ENCODE measurements around the gene NSUN6.
A peak's percentile ranks its signal among the peaks of the same experiment; 100 is the strongest.

Gene NSUN6, protein sequence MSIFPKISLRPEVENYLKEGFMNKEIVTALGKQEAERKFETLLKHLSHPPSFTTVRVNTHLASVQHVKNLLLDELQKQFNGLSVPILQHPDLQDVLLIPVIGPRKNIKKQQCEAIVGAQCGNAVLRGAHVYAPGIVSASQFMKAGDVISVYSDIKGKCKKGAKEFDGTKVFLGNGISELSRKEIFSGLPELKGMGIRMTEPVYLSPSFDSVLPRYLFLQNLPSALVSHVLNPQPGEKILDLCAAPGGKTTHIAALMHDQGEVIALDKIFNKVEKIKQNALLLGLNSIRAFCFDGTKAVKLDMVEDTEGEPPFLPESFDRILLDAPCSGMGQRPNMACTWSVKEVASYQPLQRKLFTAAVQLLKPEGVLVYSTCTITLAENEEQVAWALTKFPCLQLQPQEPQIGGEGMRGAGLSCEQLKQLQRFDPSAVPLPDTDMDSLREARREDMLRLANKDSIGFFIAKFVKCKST
- 25.7 to 49.1 (median 43.1) reads per million in 4 donors for total RNA-seq

DNA sequence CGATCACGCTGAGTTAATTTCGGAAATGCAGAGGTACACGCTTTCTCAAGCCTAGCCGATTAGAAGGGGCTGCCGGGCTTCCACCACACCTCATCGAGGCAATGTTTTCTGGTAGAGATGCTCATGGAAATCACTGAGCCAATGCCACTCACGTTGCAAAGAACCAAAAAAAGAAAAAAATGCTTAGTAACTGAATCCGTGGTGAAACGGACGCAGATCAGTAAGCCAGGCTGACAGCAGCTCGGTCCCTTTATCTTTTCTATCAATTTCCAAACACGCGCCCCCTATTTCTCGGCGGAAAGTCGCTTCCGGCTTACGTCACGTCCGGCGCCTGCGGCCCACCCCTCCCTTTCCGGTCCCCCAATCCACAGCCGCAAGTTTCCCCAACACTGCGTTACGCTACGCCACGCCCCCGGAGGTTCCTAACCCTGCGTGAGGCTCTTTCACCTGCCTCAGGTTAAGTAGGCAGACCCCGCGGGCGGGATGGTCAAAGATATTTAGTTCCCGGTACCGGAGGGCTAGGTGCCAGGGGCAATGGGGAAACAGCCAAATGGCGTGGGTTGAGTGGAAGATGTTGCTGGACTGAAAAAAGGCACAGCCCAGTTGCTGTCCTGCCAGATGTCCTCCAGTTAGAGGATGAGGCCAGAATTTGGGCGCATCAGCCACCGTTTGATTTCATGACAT is at the start of gene NSUN6:
Gene NSUN6, minus strand, starts transcription at position 264 of the 684 bp plus-strand sequence. CDS start 384 bp downstream, outside the sequence.
- DNase-seq = peak; percentile 86 to 95 (median 90)

DNA sequence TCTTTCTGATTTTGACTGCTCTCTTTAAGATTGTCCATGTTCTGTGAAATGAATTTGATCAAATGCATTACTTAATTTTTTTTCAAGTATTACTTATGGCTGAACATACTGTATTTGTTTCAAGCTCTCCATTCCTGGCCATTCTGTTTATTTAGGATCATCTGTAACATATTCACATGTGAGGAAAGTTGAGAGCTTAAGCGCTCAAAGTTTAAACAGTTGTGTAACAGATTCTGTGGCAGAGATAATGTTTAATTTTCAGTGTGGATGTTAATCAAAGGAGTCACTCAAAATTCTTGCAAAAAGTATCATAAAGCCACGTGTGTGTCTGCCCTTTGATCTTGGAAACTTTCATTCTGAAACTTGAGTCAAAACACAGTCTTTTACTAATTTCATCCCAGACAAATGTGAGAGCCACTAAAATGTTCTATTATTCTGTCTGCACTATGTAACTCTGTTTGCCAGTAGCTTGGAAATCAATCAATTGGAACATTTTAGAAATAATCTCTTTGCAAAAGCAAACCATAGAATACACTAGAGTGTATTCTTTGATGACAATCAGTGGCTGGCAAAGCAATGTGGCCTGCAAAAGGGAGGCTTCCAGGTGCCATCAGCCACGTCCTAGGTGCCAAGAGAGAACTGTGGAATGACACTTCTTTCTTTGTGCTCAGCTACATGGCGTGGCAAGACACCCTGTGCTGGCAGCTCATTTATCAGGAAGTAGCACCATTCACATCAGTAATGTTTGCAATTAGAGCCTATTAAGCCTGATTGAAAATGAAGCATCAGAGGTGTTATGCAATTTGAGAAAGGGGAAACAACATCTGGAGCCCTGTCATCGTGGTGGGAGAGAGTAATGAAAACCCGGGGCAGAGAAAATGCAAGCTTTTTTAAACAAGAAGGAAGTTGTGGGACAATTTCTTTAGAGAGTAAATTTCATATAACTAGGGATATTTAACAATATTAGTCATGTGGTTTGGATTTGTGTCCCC is 48.8 kb upstream of the NSUN6 start:
- no peak for DNase-seq

DNA sequence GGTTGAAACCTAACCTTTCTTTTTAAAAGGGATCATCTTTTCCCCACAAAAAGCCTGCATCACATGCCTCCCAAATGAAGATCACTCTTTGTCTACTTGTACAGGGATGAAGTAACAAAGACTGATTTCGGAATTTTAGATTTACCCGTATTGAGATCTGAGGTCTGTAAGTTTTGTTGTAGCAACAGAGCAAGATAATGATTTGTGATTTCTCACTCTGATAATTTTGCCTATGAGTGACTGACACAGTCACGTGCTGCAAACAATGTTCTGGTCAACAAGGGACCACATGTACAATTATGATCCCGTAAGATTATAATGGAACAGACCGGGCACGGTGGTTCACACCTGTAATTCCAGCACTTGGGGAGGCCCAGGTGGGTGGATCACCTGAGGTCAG is 39.2 kb upstream of the NSUN6 start:
- DNase-seq = no peak

DNA sequence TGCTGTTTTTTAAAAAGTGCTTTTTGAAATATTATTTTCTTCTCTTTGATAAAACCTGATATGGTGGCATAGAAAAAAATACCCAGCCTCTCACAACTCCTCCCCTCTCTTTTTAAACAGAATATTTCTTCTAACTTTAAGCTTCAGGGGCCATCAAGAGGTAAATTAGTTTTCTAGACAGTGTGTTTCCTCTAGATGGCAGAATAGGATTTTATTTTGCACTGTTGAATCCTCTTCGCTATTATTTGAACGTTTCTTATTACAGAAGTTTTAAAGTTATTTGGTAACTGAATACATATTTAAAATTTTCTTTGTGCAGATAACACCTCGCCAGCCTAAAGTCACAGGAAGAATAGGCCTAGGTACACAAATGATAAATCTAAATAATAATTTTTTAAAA is 38.1 kb upstream of the NSUN6 start:
- DNase-seq = no peak

DNA sequence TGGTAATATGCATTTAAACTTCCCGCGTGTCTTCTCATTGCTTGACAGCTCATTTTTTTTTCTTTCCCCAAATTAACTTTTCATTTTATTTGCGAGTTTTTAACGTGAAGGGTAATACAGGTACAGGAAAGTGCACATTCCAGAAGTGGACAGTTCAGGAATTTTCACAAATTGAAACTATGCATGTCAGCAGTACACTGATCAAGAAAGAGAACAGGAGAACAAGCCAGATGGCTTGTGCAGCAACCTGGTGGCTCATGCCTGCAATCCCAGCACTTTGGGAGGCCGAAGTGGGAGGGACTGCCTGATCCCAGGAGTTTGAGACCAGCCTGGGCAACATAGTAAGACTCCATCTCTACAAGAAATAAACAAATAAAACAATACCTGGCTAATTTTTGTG is 36.3 kb upstream of the NSUN6 start:
- no peak for DNase-seq

DNA sequence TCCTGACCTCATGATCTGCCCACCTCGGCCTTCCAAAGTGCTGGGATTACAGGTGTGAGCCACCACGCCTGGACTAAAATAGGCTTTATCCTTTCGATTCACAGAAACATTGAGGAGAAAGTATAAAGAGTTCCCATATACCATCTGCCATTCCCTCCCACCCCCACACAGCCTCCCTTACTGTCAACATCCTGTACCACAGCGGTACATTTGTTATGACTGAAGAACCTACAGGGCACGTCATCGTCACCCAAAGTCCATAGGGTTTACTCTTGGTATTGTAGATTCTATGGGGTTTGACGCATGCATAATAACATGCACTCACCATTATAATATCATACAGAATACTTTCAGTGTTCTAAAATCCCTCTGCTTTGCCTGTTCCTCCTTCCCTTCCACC is 35.8 kb upstream of the NSUN6 start:
- no peak for DNase-seq

DNA sequence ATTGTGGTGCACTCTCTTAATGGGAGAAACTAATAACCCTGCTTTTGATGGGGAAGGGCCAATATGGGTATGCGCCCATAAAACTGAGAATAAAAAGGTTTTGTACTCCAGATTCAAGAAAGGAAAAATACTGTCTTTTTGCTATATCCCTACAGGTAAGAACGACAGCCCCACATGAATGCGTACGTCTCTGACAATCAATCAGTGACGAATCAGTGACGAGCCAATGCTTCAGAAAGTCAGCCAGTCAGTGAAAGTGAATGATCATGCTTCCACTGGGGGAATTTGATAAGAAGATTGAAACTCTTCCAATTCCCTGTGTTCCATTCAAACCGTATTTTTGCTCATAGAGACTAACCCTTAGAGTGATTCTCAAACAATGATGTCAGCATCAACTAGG is 34.2 kb upstream of the NSUN6 start:
- no peak for DNase-seq

DNA sequence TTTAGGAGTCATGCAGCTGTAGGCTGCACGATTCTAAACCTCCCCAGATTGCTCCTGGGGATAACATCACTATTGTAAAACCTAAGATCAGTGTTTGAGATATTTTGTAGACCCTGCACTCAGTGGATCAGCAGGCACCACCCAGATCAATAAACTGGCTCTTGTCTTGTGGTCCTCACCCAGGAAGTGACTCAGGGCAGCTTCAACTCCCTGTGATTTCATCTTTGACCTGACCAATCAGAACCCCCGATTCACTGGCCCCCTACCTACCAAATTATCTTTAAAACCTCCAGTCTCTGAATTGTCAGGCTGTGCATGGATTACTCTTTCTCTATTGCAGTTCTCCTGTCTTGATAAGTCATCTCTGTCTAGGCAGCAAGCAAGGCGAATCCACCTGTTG is 33.6 kb upstream of the NSUN6 start:
- no peak for DNase-seq

DNA sequence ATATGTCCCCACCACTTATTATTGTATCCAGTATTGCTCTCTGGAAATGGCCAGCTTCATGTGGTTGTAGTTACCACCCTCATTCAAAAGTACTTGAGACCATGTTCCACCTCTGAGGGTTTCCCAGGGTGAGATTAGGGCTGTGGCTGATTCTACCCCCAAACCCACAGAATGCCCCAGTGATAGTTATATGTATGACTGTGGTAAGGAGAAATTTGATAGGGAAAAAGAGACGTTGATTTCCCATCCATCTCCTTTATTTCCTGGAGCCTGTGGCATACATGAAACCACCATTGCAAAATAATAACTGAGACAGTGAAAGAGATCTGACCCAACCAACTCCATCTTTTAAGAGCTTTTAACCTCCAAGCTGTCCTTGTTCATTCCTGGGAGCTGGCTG is 33.0 kb upstream of the NSUN6 start:
- no peak for DNase-seq

DNA sequence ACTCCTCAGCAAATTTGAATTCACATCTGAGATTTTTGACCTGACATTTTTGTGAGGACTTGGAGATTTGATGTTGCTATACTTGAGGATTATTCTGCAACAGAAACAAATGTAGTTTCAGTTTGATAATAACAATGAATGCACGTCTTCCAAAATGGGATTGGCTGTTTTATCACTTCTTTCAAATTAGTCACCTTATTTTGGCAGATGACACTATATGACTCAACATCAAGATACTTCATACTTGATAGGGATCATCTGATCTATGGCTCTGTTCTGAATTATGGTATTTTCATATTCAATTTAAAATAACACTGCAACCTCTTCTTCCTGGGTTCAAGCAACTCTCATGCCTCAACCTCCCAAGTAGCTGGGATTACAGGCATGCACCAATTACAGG is 32.0 kb upstream of the NSUN6 start:
- DNase-seq = no peak

DNA sequence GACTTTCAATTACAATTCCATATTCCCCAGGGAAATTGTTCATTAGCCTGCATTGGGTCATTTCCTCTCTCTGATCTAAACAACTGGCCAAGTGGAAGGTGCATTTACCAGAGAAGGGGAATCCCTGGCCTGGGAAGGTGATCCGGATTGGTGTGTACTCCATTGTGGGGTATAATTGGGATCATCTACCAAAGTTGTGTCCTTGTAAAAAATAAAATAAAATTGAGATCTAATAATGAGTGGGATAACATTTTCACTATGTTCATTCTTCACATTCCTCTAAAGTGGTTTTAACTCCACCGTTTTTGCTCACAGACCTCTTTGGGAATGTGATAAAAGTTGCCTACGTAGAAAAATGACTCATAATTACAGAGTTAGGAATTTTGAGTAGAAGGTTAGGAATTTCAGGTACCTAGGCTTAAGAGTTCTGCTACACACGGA is 30.6 kb upstream of the NSUN6 start:
- no peak for DNase-seq

DNA sequence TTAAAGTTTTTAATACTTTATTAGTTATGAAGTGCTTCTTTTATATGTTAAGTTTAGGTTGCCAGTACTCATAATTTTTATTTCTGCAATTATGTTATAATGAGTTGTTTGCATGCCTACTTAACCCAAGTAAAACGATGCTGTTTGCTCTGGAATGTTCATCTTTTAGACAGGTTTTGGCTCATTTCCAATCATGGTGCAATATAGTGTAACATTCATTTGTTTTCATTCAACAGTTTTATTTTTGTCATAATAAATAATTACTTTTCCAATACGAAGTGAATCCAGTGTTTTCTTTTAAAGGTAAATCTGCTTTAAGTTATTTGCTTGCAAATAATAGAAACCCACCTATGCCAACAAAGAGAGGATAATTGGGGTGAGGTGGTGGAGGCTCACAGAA is 30.0 kb upstream of the NSUN6 start:
- no peak for DNase-seq

DNA sequence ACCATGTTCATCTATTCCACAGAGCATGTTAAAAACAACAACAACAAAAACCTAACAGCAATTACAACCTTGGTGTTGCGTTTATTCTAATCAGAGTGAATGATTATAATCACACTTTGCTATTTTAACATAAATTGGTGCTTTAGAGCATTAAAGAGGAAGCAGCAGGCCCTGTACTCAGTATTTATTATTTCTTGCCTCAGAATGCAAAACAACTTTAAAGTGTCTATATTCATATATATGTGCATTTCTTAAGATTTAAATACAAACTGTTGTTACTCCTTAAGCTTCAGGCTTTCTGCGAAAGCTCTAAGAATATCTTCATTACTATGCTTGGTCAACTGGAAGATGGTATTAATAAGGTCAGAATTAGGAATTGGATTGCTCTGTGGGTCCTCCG is 29.4 kb upstream of the NSUN6 start:
- no peak for DNase-seq

DNA sequence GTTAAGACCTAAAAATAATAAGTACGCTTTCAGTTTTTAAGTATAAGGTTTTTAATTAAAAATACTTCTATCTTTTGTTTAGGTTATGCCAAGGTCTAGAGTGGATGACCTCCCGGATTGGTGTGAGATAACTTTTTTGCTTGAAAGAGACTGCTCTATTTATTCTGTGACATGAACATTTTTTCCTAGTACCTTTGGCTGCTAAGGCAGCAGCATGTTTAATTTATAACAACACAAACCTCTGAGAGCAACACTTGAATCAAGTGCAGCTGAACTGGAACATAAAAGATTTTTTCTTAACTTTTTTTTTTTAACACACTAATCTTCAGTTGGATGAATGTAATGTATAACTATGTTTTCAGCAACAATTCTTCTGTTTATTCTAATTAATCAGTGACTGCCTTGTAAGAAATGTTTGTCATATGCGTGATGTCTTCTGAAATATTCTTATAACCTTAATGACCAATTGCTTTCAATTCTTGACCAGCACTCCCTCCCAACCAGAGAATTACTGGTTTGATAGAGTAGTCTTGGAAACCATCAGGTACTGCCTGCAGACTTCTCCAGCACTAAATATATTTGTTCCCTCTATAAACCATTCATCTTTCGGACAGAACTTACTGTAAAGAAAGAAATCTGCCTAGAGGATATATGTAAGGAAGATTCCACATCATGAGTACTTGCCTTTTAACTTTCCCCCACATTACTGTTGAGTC is 23.9 kb upstream of the NSUN6 start:
- no peak for DNase-seq

DNA sequence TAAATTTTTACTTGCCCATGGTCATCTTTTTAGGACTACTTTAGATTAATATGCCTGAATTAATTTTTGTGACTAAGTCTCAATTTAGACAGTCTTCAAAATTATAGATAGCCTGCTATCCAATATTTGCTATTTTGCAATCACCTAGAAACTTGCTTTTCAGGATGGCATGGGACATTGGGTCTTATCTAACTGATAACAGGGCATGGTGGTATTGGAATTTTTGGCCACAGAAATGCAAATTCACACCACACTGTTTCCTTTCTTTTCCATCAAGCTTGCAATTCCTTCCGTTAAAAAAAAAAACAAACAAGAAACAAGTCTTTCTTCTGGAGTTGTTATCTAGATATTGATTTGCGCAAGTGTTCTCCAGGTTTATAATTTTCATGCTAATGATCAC is 16.6 kb upstream of the NSUN6 start:
- no peak for DNase-seq

DNA sequence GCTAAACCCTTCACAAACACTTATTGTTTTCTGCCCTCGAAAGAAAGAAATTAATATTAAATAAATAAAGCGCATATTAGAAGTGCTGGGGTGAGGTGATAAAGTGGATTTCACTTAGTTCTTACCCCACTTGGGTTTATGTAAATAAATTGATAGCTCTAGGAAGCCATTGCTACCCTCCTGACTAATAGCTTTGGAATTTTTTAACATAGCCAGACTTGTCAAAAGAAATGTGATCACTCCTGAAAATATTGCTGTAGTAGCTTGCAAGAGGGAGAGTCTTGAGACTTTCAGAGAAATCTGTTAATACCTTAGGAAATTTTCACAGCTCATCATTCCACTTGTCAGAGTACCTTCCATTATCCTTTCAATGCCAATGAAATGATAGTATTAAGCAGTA is 15.4 kb upstream of the NSUN6 start:
- no peak for DNase-seq

DNA sequence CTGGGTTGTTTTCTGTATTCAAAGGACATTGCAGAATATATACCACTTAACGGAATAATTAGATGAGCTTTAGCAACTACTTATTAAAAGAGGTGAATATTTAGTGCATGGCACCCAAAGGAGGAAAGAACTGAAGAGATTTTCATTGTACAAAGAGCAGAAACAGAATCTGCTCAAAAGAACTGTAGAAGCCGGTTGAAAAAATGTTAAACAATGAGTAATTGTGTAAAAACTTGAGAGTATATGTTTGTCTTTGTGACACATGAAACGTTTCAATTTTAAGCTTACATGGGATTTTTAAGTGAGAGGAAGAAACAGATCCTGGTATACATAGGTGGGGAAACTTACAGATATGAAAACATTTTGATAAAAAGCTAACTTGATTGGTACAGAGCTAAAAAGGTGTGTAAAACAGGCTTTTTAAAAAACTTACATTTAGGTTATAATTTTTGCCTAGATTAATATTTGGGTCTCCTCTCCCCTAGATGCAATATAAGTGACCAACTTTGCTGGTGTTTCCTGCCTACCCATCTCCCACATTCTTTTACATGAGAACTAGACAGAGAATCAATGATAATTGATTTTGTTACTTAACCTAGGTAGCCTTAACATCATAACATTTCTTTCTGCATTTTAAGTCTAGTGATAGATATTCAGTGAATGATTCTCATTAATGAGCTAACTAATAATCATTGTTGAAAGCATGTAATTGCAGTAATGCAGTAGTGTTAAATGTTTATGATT is 14.6 kb upstream of the NSUN6 start:
- DNase-seq = no peak

DNA sequence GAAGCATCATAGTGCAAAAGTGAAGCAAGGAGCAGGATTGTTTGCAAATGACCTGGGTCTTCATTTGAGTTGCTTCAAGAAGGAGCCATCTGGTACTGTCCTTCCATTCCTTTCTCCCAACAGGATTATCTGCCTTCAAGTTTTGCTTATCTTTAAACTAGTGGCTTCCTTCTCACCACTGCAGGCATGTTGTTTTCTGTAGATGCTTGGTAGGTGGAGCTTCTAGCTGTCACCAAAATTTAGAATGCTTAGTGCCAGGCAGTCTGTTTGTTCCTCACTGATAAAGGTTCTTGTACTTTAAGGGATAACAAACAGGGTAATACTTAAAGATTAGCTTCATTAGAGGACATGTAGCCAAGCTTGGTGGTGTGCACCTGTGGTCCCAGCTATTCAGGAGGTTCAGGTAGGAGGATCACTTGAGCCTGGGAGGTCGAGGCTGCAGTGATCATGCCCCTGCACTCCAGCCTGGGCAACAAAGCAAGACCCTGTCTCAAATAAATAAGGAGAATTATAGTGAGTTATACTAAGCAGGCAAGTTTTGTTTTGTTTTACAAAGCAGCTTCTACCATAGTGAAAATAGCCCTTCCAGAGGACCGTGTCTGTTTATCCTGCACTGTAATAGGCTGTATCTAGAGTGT is 13.6 kb upstream of the NSUN6 start:
- no peak for DNase-seq

DNA sequence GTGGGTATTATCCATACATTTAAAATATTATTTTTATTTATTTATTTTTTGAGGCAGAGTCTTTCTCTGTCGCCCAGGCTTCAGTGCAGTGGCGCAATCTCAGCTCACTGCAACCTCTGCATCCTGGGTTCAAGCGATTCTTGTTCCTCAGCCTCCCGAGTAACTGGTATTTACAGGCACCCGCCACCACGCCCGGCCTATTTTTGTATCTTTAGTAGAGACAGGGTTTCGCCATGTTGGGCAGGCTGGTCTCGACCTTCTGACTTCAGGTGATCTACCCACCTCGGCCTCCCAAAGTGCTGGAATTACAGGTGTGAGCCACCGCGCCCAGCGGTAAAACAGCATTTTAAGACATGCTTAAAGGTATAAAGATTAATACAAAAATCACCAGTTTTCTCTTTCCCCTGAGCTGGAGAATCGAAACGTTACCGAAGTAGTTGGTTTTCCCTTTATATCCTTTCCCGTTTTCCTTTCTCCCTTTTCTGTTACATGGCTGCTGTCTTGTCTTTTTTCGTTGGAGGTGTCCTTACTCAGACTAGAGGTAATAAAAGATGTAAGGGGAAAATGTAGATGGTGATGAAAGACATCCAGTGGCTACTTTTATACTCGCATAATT is 9.5 kb upstream of the NSUN6 start:
- DNase-seq = no peak

DNA sequence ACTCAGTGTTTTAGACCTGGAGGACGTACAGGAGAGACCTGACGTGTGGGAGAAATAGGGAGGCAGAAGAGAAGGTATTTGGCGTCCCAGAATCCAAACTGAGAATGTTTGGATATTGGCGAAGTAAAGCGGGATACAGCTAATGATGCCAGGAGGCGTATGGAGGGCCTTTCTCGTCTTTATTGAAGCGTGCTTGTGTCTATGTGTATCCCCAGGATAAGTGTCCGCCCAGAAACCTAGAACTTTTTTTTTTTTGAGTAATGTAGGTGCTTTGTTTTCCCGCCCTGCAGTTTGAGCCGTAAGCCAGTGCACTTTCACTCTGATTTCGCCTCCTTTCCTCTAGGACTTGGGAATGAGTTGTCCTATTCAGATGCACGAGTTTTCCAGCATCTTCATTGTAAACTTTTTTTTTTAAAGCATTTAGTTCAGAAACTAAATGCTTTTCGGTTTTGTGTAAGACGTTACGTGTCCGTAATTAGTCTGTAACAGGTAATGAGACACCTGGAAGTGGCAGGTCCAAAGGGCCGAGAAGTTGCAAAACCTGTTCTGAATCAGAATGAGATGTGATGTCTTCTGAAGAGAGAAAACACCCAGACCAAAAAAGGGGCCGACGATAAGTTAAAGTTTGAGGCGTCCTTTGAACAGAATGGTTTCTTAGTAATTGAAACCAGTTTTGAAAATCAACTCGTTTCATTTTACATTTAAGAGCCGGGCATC is 8.6 kb upstream of the NSUN6 start:
- DNase-seq = peak in 1 of 5 donors; percentile 53
